GM18505 (cell line): ENCODE results near the gene MICU1.

Source experiments
- ATAC-seq: cut with Tn5 transposase; IDR thresholded peaks from one replicate; pipeline ENCODE4 v1.9.1; 2021; ENCODE audit not compliant: unreplicated experiment
- POLR2A ChIP-seq: IDR thresholded peaks from 4 replicates; pipeline ENCODE4 v1.6.1; 2011; ENCODE audit warnings: borderline replicate concordance; ENCODE audit not compliant: insufficient read depth, insufficient read length; ENCODE audit errors: extremely low read depth

Gene MICU1

DNA sequence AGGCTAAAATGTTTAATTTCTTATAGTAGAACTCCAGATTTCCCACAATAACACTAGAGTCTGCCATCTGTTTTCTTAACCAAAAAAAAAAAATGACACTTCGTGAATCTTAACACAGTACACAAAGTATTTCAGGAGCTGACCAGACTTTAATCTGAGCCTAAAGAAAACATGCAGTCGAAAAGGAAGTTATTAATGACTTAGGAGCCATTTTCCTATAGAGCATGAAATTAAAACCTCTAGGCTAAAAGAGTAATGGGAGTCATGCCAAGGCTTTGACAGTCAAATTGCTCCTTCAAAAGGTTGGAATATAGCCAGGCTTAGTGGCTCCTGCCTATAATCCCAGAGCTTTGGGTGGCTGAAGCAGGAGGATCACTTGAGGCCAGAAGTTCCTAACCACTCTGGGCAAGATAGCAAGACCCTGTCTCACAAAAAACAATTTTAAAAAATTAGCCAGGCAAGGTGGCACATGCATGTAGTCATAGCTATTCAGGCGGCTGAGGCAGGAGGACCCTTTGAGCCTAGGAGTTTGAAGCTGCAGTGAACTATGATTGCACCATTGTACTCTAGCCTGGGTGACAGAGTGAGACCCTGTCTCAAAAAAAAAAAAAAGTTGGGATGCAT lies 13.6 kb downstream of the MICU1 start:
- TF ChIP-seq POLR2A = no peak
- no peak for ATAC-seq

DNA sequence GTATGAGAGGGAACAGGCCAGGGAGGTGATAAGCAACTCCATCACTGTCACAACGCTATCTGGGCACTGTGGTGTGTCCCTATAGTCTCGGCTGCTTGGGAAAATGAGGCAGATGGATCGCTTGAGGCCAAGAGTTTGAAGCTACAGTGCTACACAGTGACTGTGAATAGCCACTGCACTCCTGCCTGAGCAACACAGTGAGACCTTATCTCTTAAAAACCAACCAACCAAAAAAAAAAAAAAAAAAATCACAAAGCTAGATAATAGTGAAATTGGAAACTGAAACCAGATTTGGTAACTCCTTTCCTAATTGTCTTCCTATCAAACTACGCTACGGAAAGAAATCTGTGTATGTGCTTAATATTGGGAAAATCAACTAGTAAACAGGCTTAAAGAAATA lies 14.1 kb downstream of the MICU1 start:
- no peak for TF ChIP-seq POLR2A
- no peak for ATAC-seq

DNA sequence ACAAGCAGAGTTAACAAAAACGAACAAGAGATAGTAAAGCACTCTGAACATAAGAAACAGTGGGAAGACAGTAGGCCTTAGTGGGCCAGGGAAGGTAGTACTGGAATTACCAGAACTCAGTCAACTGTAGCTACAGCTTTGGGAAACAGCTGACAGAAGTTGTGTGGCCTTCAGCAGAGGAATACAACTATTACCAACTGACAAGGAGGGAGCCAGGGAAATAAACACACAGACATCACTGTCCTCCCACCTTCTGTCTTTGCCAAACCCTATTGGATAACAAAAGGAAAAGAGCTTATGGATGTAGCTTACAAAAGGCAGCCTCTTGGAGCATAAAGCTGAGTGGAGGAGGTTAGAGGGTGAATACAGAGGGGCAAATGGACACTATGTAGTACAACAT lies 15.4 kb downstream of the MICU1 start:
- no peak for ATAC-seq
- TF ChIP-seq POLR2A = no peak

DNA sequence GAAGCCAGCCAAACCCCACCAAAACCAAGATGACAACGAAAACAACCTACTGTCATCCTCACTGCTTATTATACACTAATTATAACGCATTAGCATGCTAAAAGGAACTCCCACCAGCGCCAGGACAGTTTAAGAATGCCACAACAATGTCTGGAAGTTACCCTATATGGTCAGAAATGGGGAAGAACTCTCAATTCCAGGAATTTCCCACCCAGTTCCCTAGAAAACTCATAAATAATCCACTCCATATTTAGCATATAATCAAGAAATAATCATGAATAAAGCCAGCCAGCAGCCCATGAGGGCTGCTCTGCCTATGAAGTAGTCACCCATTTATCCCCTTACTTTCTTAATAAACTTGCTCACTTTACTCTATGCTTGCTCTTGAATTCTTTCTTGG lies 20.8 kb downstream of the MICU1 start:
- ATAC-seq = no peak
- TF ChIP-seq POLR2A = no peak

DNA sequence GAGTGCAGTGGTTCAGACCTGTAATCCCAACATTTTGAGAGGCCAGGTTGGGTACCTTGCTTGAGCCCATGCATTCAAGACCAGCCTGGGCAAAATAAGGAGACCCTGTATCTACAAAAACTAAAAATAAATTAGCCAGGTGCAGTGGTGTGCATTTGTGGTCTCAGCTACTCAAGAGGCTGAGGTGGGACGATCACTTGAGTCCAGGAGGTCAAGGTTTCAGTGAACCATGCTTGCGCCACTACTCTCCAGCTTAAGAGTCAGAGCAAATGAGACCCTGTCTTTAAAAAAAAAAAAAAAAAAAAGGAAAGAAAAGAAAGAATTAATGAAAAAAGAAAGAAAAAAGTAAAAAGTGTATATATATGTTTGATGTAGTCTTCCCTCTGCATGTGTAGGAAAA lies 24.7 kb downstream of the MICU1 start:
- no peak for ATAC-seq
- no peak for TF ChIP-seq POLR2A

DNA sequence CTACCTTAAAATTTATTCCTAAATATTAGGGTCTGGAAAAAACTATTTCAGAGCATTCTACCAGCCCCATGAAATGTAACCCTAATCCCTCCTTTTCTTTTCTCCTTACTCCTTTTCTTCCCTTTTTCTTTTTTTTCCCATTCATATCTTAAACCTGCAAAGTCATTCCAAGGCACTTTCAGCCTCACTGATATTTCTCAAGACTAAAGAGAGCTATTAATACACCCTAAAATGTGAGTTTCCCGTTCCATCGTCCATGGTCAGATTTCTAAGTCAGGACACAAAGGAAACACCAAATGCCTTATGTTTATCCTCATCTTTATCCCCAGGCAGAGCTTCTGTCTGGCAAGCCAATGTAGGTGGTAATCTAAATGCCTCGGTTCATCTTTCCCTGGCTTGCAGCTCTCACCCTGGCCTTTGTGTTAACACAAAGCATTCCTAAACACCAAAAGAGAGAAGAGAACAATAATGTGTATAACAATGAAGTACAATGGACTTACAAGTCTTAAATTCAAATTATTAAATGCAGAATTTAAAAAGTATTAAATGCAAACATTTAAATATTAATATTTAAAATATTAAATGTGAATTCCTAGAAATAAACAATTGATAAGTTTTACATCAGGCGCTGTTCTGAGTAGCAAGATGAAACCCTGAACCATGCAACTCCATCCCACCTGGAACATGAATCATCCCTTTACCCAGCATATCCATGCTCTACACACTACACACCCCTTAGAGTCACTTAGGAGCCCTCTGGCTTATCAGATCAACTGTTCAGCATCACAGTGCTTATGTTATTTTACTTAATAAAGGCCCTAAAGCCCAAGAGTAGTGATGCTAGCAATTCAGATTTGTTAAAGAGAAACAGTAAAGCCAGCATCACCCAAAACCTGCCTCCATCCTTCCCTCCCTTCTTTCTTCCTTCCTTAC lies 26.8 kb downstream of the MICU1 start:
- TF ChIP-seq POLR2A = no peak
- no peak for ATAC-seq

DNA sequence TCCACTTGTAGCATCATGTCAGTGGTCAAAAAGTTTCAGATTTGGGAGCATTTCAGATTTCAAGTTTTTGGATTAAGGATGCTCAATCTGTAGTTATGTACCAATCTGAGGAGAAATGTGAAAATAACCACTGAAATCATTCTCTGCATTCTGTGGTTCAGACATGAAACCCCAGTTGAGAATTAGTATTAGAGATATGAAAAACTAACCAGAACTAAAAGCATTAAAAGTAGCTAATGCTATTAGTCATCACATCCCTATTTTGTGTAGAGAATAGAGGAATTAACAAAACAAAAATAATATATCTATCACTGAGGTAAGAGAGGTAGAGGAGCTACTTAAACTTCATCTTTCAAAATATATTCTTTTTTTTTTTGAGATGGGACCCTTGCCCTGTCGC lies 28.0 kb downstream of the MICU1 start:
- ATAC-seq = no peak
- no peak for TF ChIP-seq POLR2A

DNA sequence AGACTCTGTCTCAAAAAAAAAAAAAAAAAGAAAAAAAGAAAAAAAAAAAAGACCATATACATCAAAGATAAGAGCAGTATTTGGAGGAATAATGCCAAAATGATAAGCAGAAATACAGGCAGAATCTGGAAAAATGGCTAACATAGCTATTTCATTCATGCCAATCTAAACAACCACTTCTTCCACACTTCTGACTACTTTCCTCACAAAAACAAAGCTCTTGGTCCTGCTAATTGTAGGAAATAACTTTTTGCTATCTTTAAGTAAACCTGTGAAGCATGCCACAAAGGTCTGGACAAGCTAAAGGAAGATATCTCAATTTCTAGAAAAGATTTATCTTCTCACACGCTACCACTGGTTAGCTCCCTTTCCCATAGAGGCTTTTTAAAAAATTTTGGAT lies 30.4 kb downstream of the MICU1 start:
- ATAC-seq = no peak
- TF ChIP-seq POLR2A = no peak

DNA sequence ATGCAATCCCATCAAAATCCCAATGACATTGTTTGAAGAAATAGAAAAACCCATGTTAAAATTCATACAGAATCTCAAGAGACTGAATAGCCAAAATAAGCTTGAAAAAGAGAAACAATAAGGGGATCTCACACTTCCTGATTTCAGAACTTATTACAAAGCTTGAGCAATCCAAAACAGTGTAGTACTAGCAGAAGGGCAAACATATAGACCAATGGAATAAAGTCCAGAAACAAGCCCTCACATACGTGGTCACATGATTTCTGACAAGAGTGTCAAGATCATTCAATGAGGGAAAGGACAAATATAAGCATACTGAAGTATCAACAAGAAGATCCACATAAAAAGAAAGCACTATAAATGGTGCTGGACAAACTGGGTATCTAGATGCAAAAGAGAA lies 31.9 kb downstream of the MICU1 start:
- TF ChIP-seq POLR2A = no peak
- no peak for ATAC-seq

DNA sequence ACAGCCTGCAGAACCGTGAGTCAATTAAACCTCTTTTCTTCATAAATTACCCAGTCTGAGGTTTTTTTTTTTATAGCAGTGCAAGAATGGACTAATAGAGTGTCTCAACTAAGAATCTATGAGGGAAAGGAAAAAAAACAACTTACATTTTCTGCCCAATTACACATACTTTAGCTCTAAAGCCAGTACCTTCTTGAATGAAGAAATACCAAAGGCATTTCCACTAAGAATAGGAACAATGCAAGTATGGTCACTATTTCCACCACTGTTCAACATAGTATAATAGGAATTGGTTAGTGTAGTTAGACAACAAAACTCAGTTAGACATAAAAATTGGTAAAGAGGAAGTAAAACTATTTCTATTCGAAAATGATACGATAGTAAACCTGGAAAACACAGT lies 37.6 kb downstream of the MICU1 start:
- TF ChIP-seq POLR2A = no peak
- ATAC-seq = no peak

DNA sequence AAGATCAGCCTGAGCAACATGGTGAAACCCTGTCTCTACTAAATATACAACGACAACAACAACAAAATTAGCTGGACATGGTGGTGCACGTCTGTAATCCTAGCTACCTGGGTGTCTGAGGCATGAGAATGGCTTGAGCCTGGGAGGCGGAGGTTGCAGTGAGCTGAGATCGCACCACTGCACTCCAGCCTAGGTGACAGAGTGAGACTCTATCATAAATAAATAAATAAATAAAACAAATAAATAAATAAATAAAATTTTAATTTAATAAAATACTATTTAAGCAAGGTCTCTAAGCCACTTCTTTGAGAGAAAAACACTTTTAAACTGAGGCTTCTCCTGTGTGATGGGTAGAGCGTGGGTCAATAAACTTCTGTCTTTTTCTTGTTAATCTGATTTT lies 38.3 kb downstream of the MICU1 start:
- TF ChIP-seq POLR2A = no peak
- no peak for ATAC-seq

DNA sequence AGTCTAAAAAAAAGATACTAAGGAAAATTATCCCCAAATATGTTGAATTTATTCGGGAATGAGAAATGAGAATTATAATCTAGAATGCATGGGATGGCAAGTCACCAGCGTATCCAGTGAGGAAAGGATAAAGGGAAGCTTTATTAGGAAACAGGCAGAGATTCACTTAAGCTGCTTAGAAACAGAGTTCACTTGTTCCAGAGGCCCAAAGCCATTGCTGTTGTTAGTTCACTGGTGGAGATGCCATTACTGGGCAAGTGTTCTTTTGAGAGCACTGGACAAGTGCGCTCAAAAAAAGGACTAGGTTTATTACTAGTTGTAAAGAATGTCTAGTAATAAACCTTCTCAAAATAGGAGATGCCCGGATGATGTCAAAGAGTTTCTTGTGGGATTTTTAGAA lies 51.2 kb downstream of the MICU1 start:
- TF ChIP-seq POLR2A = no peak
- no peak for ATAC-seq

DNA sequence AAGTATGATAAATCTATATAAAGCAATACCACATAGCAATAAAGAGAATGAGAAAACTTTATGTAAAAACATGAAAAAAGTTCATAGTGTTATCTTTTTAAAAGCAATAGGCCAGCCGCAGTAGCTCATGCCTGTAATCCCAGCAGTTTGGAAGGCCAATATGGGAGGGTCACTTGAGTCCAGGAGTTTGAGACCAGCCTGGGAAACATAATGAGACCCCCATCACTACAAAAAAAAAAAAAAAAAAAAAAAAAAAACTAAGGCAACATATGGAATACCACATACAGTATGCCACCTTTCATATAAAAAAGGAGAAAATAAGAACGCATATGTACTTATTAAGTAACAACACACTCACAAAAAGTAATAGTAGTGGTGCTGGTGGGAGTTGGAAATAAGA lies 52.8 kb downstream of the MICU1 start:
- TF ChIP-seq POLR2A = no peak
- ATAC-seq = no peak

DNA sequence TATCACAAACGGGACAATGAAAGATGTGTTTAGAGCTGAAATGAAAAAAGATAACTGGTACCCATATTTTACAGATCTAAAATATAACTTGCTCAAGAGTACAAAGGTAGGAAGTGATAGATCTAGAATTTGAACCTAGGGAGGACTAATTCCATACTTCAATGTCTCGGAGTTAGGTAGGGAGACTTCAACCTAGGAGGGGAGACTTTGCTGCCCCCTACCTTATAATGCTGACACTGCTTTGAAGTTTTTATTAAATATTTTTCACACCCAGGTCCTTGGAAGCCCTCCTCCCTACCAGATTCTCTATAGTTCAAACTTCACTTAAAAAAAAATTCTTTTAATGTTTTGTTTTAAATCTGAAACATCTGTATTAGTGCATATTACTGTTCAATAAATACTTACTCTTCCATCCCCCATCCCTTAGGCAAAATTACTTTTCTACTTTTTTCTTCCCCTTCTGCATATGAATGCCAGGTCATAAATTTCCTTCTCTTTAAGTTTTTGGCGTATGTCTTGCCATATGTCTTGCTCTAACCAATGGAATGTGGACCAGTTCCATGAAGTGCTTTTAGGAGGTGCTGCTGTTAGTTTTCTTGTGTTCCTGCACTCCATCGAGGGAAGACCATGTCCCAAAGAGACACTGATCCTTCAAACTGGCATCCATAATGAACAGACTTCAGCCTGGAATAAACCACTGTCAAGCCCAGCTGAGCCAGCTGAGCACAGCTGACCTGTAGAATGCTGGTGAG lies 57.8 kb downstream of the MICU1 start:
- ATAC-seq = no peak
- no peak for TF ChIP-seq POLR2A

DNA sequence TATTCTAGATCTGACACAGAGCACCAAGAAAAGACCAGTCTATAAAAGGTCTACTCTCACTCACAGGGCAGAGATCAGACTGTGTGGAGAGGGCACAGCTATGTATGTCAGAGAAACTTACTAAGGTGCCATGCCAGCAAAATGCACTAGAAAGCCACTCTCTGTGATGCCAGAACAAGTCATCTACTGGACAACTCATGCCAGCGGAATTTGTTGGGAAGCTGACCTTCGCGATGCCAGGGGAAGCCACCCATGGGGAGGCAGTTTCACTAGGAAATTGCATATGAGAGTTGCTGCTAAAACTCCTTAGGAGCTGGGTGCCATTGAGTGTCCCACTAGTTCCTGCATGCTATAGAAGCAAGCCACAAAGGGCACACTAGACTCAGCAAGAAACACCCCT lies 58.5 kb downstream of the MICU1 start:
- TF ChIP-seq POLR2A = no peak
- no peak for ATAC-seq

DNA sequence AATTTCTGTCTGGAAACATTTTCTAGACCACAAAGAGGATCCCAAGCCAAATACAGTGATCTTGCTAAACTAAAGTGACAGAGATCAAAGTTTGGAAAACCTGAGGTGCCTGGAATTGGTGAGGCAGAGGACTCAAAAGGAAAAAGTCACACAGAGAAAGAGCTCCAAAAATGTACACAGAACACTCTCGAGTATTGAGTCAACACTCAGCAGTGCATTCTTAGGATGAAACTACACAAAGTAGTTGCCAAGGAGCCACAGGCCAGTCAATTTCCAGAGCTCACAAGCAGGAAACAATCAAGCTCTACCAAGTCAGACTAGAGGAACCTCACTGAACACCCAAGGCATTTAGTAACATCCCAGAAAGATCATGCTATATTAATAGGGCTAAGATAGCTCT lies 61.3 kb downstream of the MICU1 start:
- ATAC-seq = no peak
- no peak for TF ChIP-seq POLR2A
